ENCODE measurements around the gene OAT. TPM values are rescaled to one million over a fixed set of nuclear protein-coding genes. Genes with fewer than 3 reads are reported as not detected.

The OAT gene
- total and polyA plus RNA-seq, 10 of the 15 experiments (the other 5 are each of a cell fraction or from before 2014, with no cell fraction given), result 1.2 to 9.8 (median 1.6) TPM

- FAIRE-seq (no peak), DNase-seq (ENCODE audit: low read depth, low spot score) (no peak), ATAC-seq (no peak)
- H3K9ac ChIP-seq (ENCODE audit: control insufficient read depth, insufficient read depth, low read length), result no peak overlapping the region
- POLR2A ChIA-PET, result no interaction called here
- no peak overlapping the region for H3K27ac ChIP-seq (ENCODE audit: control insufficient read depth, insufficient read depth)
- H3K36me3 ChIP-seq (ENCODE audit: control insufficient read depth in 2 of 2, insufficient read depth in 2 of 2, low read length in 1 of 2), result no peaks in the 10 kb centered on the region
- SMC1A ChIA-PET (ENCODE audit: uncharacterized antibody, unreplicated experiment), result no interaction called here
- no TSS peak for BruUV-seq (replicated peaks)
- no peak overlapping the region for H2AFZ ChIP-seq (ENCODE audit: control insufficient read depth, low read depth, low read length)
- in situ Hi-C loops (cut with MboI), result no loop called here
- no peak overlapping the region for H3K4me3 ChIP-seq
- TF ChIP-seq ESRRA (IDR thresholded peaks at IDR 0.05; ENCODE audit: low read length) (no peak), ZZZ3 (IDR thresholded peaks at IDR 0.05; ENCODE audit: control insufficient read depth, insufficient read length, low read depth) (no peak), BHLHE40 (IDR thresholded peaks at IDR 0.05; ENCODE audit: borderline replicate concordance in 1 of 2, low read depth in 2 of 2, low read length in 1 of 2) (no peak), CBX5 (IDR thresholded peaks at IDR 0.05; ENCODE audit: low read depth) (no peak), CBX3 (IDR thresholded peaks at IDR 0.05; ENCODE audit: borderline replicate concordance, low read depth) (no peak), CBFB (IDR thresholded peaks at IDR 0.05; ENCODE audit: low read depth) (no peak), POU2F2 (IDR thresholded peaks at IDR 0.05; ENCODE audit: borderline replicate concordance, low read depth, low read length) (no peak), E2F8 (IDR thresholded peaks at IDR 0.05; ENCODE audit: low read depth, partially characterized antibody) (no peak), ZNF592 (IDR thresholded peaks at IDR 0.05) (no peak), TAF1 (IDR thresholded peaks at IDR 0.05; ENCODE audit: borderline replicate concordance, low read depth, low read length) (no peak), MEF2B (IDR thresholded peaks at IDR 0.05; ENCODE audit: partially characterized antibody, poor library complexity, severe bottlenecking) (no peak), SMAD5 (IDR thresholded peaks at IDR 0.05; ENCODE audit: low read depth) (no peak), SMARCA5 (IDR thresholded peaks at IDR 0.05) (no peak)
- intact Hi-C loops (cut with micrococcal nuclease; ENCODE audit: unreplicated experiment), result no loop called here
- no peaks in the 10 kb centered on the region for H4K20me1 ChIP-seq (ENCODE audit: control insufficient read depth, insufficient read depth)
- 30% methylated on average over 40 of the region's 59 CpGs for WGBS (ENCODE audit: insufficient coverage, insufficient replicate concordance, low lambda C conversion rate, missing lambda C conversion rate)
- RAD21 ChIA-PET (ENCODE audit: unreplicated experiment), result no interaction called here
- CTCF ChIA-PET, result no interaction called here
- no peaks in the 10 kb centered on the region for H3K4me1 ChIP-seq (ENCODE audit: control insufficient read depth, insufficient read depth, low read length)
- peaks cover 19 to 20% of the 10 kb centered on the region in 2 experiments for H3K27me3 ChIP-seq (replicated peaks in 1 of 2; ENCODE audit: control insufficient read depth in 2 of 2, insufficient read depth in 2 of 2, low read length in 1 of 2)
- H3K4me2 ChIP-seq (ENCODE audit: control insufficient read depth, insufficient read depth), result no peak overlapping the region
- H3K79me2 ChIP-seq (ENCODE audit: control insufficient read depth, insufficient read depth, low read length), result no peaks in the 10 kb centered on the region
- H3K9me3 ChIP-seq (replicated peaks; ENCODE audit: control insufficient read depth, insufficient read depth, low read length), result no peaks in the 10 kb centered on the region
These were observed 30.7 kb upstream of the OAT start for GRCh38 chr10:124449170-124450011.

All from GM12878 (cell line).